Esophagus (tissue), 2 donors: ENCODE data around the gene RIMKLA. TPM values are rescaled to one million over a fixed set of nuclear protein-coding genes. Genes with fewer than 3 reads are reported as not detected.

Experiments used
- H3K27ac ChIP-seq, 2 donors: one replicate each; pipeline ENCODE4 v1.5.1; 2013; ENCODE audit warnings: low read depth in 2 of 2, mild to moderate bottlenecking in 2 of 2, inconsistent platforms in 1 of 2, low read length in 1 of 2, moderate library complexity in 1 of 2
- H3K27me3 ChIP-seq, 2 donors: one replicate each; pipeline ENCODE4 v1.6.1; 2013; ENCODE audit warnings: low read length in 2 of 2, control low read depth in 1 of 2, mild to moderate bottlenecking in 1 of 2; ENCODE audit not compliant: insufficient read depth in 2 of 2, control insufficient read depth in 1 of 2
- H3K36me3 ChIP-seq, 2 donors: one replicate each; pipeline ENCODE4 v1.6.1; 2013; ENCODE audit warnings: low read length in 1 of 2; ENCODE audit not compliant: control insufficient read depth in 2 of 2, insufficient read depth in 2 of 2
- H3K4me1 ChIP-seq, 2 donors: one replicate each; pipeline ENCODE4 v1.6.1; 2013; ENCODE audit warnings: low read length in 1 of 2; ENCODE audit not compliant: control insufficient read depth in 2 of 2, insufficient read depth in 2 of 2
- H3K4me3 ChIP-seq, 2 donors: one replicate each; pipeline ENCODE4 v1.5.1; 2013; ENCODE audit warnings: low read length in 2 of 2, mild to moderate bottlenecking in 2 of 2, low read depth in 1 of 2, moderate library complexity in 1 of 2
- H3K9me3 ChIP-seq, 2 donors: one replicate each; pipeline ENCODE4 v1.6.1; 2013; ENCODE audit warnings: mild to moderate bottlenecking in 2 of 2, low read depth in 1 of 2, low read length in 1 of 2, moderate library complexity in 1 of 2; ENCODE audit not compliant: control insufficient read depth in 2 of 2, insufficient read depth in 1 of 2
- WGBS, 2 donors: extraction: QIAGEN DNeasy Blood & Tissue Kit; methylation state at CpG; one replicate each; pipeline ENCODE4 v1.1.7; 2013; 5-methylcytosine and 5-hydroxymethylcytosine counted together
- polyA plus RNA-seq, 2 donors: library from polyadenylated mRNA; stranded (reverse); fragments of 200-250 nt; gene quantifications; one replicate each; pipeline ENCODE4 v1.2.3, GENCODE V29; 2013
- donor health status: healthy with polysubstance abuse.
- donor health status: Bipolar disorder and iron deficiency.

Gene RIMKLA
- polyA plus RNA-seq, 2 donors, result 0.06 to 0.12 TPM

GRCh38 chr1:42442662-42443061 lies 62.1 kb downstream of the RIMKLA start:
- H3K27ac ChIP-seq, result no peak overlapping the region
- no peaks in the 10 kb centered on the region for H3K36me3 ChIP-seq
- H3K4me1 ChIP-seq, result no peaks in the 10 kb centered on the region
- WGBS, 2 donors, result 43 to 53% methylated on average over 2 of the region's 2 CpGs
- H3K27me3 ChIP-seq, result no peaks in the 10 kb centered on the region
- no peaks in the 10 kb centered on the region for H3K9me3 ChIP-seq
- no peak overlapping the region for H3K4me3 ChIP-seq

GRCh38 chr1:42449256-42449655 lies 68.7 kb downstream of the RIMKLA start:
- Histone ChIP-seq H3K27ac (no peak overlapping the region), H3K36me3 (no peaks in the 10 kb centered on the region), H3K27me3 (no peaks in the 10 kb centered on the region), H3K9me3 (no peaks in the 10 kb centered on the region), H3K4me1 (no peaks in the 10 kb centered on the region), H3K4me3 (no peak overlapping the region)

- H3K9me3 ChIP-seq, result no peaks in the 10 kb centered on the region
- no peaks in the 10 kb centered on the region for H3K36me3 ChIP-seq
- WGBS, 2 donors, result 58 to 83% methylated on average over 1 of the region's 1 CpG
- H3K4me3 ChIP-seq, result no peak overlapping the region
- no peaks in the 10 kb centered on the region for H3K4me1 ChIP-seq
- no peak overlapping the region for H3K27ac ChIP-seq
- H3K27me3 ChIP-seq, result no peaks in the 10 kb centered on the region
Measured at GRCh38 chr1:42450061-42450460, 69.5 kb downstream of the RIMKLA start.

- Histone ChIP-seq H3K4me3 (no peak overlapping the region), H3K9me3 (no peaks in the 10 kb centered on the region), H3K27me3 (no peaks in the 10 kb centered on the region), H3K27ac (no peak overlapping the region), H3K4me1 (peaks cover 0 to 3% of the 10 kb centered on the region in 2 donors), H3K36me3 (no peaks in the 10 kb centered on the region)
- WGBS, 2 donors, result 70 to 80% methylated on average over 4 of the region's 4 CpGs
Measured at GRCh38 chr1:42453386-42453785, 72.8 kb downstream of the RIMKLA start.

GRCh38 chr1:42454403-42454802 lies 73.8 kb downstream of the RIMKLA start:
- no peaks in the 10 kb centered on the region for H3K27me3 ChIP-seq
- H3K4me1 ChIP-seq, result peaks cover 0 to 3% of the 10 kb centered on the region in 2 donors
- H3K4me3 ChIP-seq, result no peak overlapping the region
- H3K27ac ChIP-seq, result no peak overlapping the region
- H3K36me3 ChIP-seq, result peaks cover 3% of the 10 kb centered on the region in 2 donors
- H3K9me3 ChIP-seq, result no peaks in the 10 kb centered on the region
- WGBS, 2 donors, result 96 to 98% methylated on average over 5 of the region's 5 CpGs

GRCh38 chr1:42456010-42456753 lies 75.6 kb downstream of the RIMKLA start, which contains the start of the genes PPCS and ZMYND12:
TSS of gene PPCS (plus strand) at chr1:42456543. CDS start at chr1:42456566, 23 bp downstream.
TSS of gene ZMYND12 (minus strand) at chr1:42456022. CDS start at chr1:42455997, 25 bp downstream.
- Histone ChIP-seq H3K27me3 (no peaks in the 10 kb centered on the region), H3K9me3 (no peaks in the 10 kb centered on the region), H3K36me3 (peaks cover 3 to 8% of the 10 kb centered on the region in 2 donors), H3K4me1 (peaks cover 0 to 3% of the 10 kb centered on the region in 2 donors), H3K27ac (peak within 1 kb of the TSS; percentile 92 to 97), H3K4me3 (peak within 1 kb of the TSS; percentile 85 to 89)
- 0 to 1% methylated on average over 66 of the region's 66 CpGs for WGBS, 2 donors

- Histone ChIP-seq H3K36me3 (peaks cover 3 to 8% of the 10 kb centered on the region in 2 donors), H3K27me3 (no peaks in the 10 kb centered on the region), H3K4me3 (peak overlapping the region; percentile 85 to 89), H3K27ac (peak overlapping the region; percentile 92 to 97), H3K4me1 (peaks cover 0 to 3% of the 10 kb centered on the region in 2 donors), H3K9me3 (no peaks in the 10 kb centered on the region)
- WGBS, 2 donors, result 0 to 1% methylated on average over 22 to 23 of the region's 23 CpGs
Measured at GRCh38 chr1:42456754-42457089, 76.1 kb downstream of the RIMKLA start.

GRCh38 chr1:42461196-42461595 lies 80.6 kb downstream of the RIMKLA start:
- Histone ChIP-seq H3K27me3 (no peaks in the 10 kb centered on the region), H3K27ac (no peak overlapping the region), H3K4me3 (no peak overlapping the region), H3K4me1 (no peaks in the 10 kb centered on the region), H3K36me3 (peaks cover 3 to 8% of the 10 kb centered on the region in 2 donors), H3K9me3 (no peaks in the 10 kb centered on the region)
- 74 to 82% methylated on average over 2 of the region's 2 CpGs for WGBS, 2 donors

- H3K36me3 ChIP-seq, result peaks cover 3 to 8% of the 10 kb centered on the region in 2 donors
- no peaks in the 10 kb centered on the region for H3K4me1 ChIP-seq
- H3K27me3 ChIP-seq, result no peaks in the 10 kb centered on the region
- peak within 1 kb of the TSS in 1 of 2 donors; percentile 15 for H3K27ac ChIP-seq
- WGBS, 2 donors, result 1 to 2% methylated on average over 59 of the region's 59 CpGs
- no peaks in the 10 kb centered on the region for H3K9me3 ChIP-seq
- H3K4me3 ChIP-seq, result peak within 1 kb of the TSS; percentile 67 to 93
Measured at GRCh38 chr1:42462828-42463763, 82.5 kb downstream of the RIMKLA start, which contains the start of gene CCDC30. TSS of gene CCDC30 (plus strand) at chr1:42463286. CDS start at chr1:42480552, 17,266 bp downstream.
